IMR-90 (cell line): ENCODE measurements around the gene HMGCR. TPM values are rescaled to one million over a fixed set of nuclear protein-coding genes. Genes with fewer than 3 reads are reported as not detected.

Experiments used
- ATAC-seq: fragments of 200-7000 bp; cut with Tn5 transposase; 2 replicates; pipeline ENCODE4 v1.9.1; 2020; ENCODE audit warnings: low read depth, mild to moderate bottlenecking, moderate library complexity
- BruUV-seq: library from RNA; stranded (reverse); fragments of 400-500 nt; replicated peaks from 2 replicates; lab custom pipeline; 2021; lab: Mats Ljungman, UMichigan
- CTCF ChIA-PET: fragments of 300-600 bp; formaldehyde crosslinking; extraction: SDS; loops from one replicate; lab custom pipeline; 2021; ENCODE audit warnings: antibody characterized with exemption; lab: Yijun Ruan, JAX
- POLR2A ChIA-PET: fragments of 300-600 bp; sonication (Branson Sonifier 250); formaldehyde crosslinking; loops from one replicate; lab custom pipeline; 2022; ENCODE audit warnings: antibody characterized with exemption; ENCODE audit not compliant: unreplicated experiment; lab: Charles Lee
- DNase-seq: peaks from one replicate; pipeline ENCODE4 v3.0.0; 2013
- H2AFZ ChIP-seq: replicated peaks from 2 replicates; pipeline ENCODE3; 2013; ENCODE audit warnings: low read length, mild to moderate bottlenecking; ENCODE audit not compliant: poor library complexity
- H2AK5ac ChIP-seq: 2 replicates; pipeline ENCODE4 v1.6.1; 2013; ENCODE audit warnings: low read depth, low read length, inconsistent platforms
- H2AK9ac ChIP-seq: replicated peaks from 2 replicates; pipeline ENCODE3; 2013; ENCODE audit warnings: mild to moderate bottlenecking, low read depth, low read length, moderate library complexity; ENCODE audit not compliant: poor library complexity
- H2BK120ac ChIP-seq: 2 replicates; pipeline ENCODE4 v1.6.1; 2013; ENCODE audit warnings: low read depth, low read length, inconsistent platforms
- H2BK15ac ChIP-seq: 3 replicates; pipeline ENCODE4 v1.6.1; 2013; ENCODE audit warnings: low read depth, low read length, inconsistent platforms
- H2BK20ac ChIP-seq: 2 replicates; pipeline ENCODE4 v1.6.1; 2013; ENCODE audit warnings: low read depth, mild to moderate bottlenecking, inconsistent platforms, low read length, moderate library complexity
- H2BK5ac ChIP-seq: 2 replicates; pipeline ENCODE4 v1.6.1; 2013; ENCODE audit warnings: mild to moderate bottlenecking, low read depth, low read length, inconsistent platforms; ENCODE audit not compliant: poor library complexity, severe bottlenecking
- H3K14ac ChIP-seq: replicated peaks from 2 replicates; pipeline ENCODE4 v1.6.1; 2013; ENCODE audit warnings: low read depth, low read length, inconsistent platforms
- H3K18ac ChIP-seq: 2 replicates; pipeline ENCODE4 v1.6.1; 2013; ENCODE audit warnings: low read depth, low read length, control low read depth
- H3K23ac ChIP-seq: 2 replicates; pipeline ENCODE4 v1.6.1; 2013; ENCODE audit warnings: low read depth, low read length, inconsistent platforms
- H3K27ac ChIP-seq: 2 replicates; pipeline ENCODE4 v1.5.1; 2013; ENCODE audit warnings: mild to moderate bottlenecking, control low read depth, low read length; ENCODE audit not compliant: insufficient read depth
- H3K27me3 ChIP-seq: 2 replicates; pipeline ENCODE4 v1.6.1; 2013; ENCODE audit warnings: low read length; ENCODE audit not compliant: control insufficient read depth, insufficient read depth
- H3K36me3 ChIP-seq: 2 replicates; pipeline ENCODE4 v1.6.1; 2013; ENCODE audit warnings: low read length, mixed read lengths; ENCODE audit not compliant: control insufficient read depth, insufficient read depth
- H3K4ac ChIP-seq: 2 replicates; pipeline ENCODE4 v1.6.1; 2013; ENCODE audit warnings: low read depth, low read length, inconsistent platforms
- H3K4me1 ChIP-seq: 2 replicates; pipeline ENCODE4 v1.6.1; 2013; ENCODE audit warnings: low read length, mixed read lengths; ENCODE audit not compliant: control insufficient read depth, insufficient read depth
- H3K4me2 ChIP-seq: 2 replicates; pipeline ENCODE4 v1.6.1; 2013; ENCODE audit warnings: low read depth, mild to moderate bottlenecking, control low read depth, low read length, moderate library complexity
- H3K4me3 ChIP-seq: 2 replicates; pipeline ENCODE4 v1.5.1; 2013; ENCODE audit warnings: low read depth, mild to moderate bottlenecking, control low read depth, low read length, moderate library complexity; ENCODE audit not compliant: insufficient read depth
- H3K56ac ChIP-seq: 2 replicates; pipeline ENCODE4 v1.6.1; 2013; ENCODE audit warnings: low read length, inconsistent platforms; ENCODE audit not compliant: insufficient read depth; ENCODE audit errors: extremely low read depth
- H3K79me1 ChIP-seq, 2 experiments: 2 replicates each; pipeline ENCODE4 v1.6.1; 2013; ENCODE audit warnings: low read length in 2 of 2, inconsistent platforms in 1 of 2, low read depth in 1 of 2
- H3K9ac ChIP-seq: 2 replicates; pipeline ENCODE4 v1.6.1; 2013; ENCODE audit warnings: low read depth, low read length, control low read depth
- H3K9me1 ChIP-seq: 2 replicates; pipeline ENCODE4 v1.6.1; 2013; ENCODE audit warnings: low read length, inconsistent platforms; ENCODE audit not compliant: insufficient read depth
- H3K9me3 ChIP-seq: 2 replicates; pipeline ENCODE4 v1.6.1; 2013; ENCODE audit warnings: low read length; ENCODE audit not compliant: control insufficient read depth, insufficient read depth
- H4K20me1 ChIP-seq: 2 replicates; pipeline ENCODE4 v1.6.1; 2013; ENCODE audit warnings: low read length, inconsistent platforms; ENCODE audit not compliant: insufficient read depth
- H4K5ac ChIP-seq: 2 replicates; pipeline ENCODE4 v1.6.1; 2013; ENCODE audit warnings: mild to moderate bottlenecking, low read depth, low read length, control low read depth
- H4K8ac ChIP-seq, 2 experiments: 2 replicates each; pipeline ENCODE4 v1.6.1; 2013; ENCODE audit warnings: low read depth in 2 of 2, low read length in 2 of 2, control low read depth in 1 of 2, inconsistent platforms in 1 of 2
- H4K91ac ChIP-seq: 2 replicates; pipeline ENCODE4 v1.6.1; 2013; ENCODE audit warnings: low read depth, low read length, inconsistent platforms; ENCODE audit not compliant: insufficient read depth
- BHLHE40 ChIP-seq: fragments of 150-350 bp; IDR thresholded peaks from 2 replicates; pipeline ENCODE4 v1.6.1; 2016; ENCODE audit warnings: mild to moderate bottlenecking, low read depth, low read length
- CEBPB ChIP-seq: IDR thresholded peaks from 2 replicates; pipeline ENCODE4 v1.6.1; 2012; ENCODE audit warnings: low read depth, low read length, improper control_type of control experiment
- CHD1 ChIP-seq: IDR thresholded peaks from 2 replicates; pipeline ENCODE4 v1.6.1; 2012; ENCODE audit warnings: low read depth, low read length, improper control_type of control experiment
- ELK1 ChIP-seq: fragments of 150-350 bp; IDR thresholded peaks from 2 replicates; pipeline ENCODE4 v1.6.1; 2016; ENCODE audit warnings: low read depth, mild to moderate bottlenecking, low read length, moderate library complexity, borderline replicate concordance
- FOS ChIP-seq: fragments of 150-350 bp; IDR thresholded peaks from 2 replicates; pipeline ENCODE4 v1.6.1; 2016; ENCODE audit warnings: low read depth, low read length
- MXI1 ChIP-seq: IDR thresholded peaks from 2 replicates; pipeline ENCODE4 v1.6.1; 2012; ENCODE audit warnings: low read depth, mild to moderate bottlenecking, low read length, moderate library complexity, borderline replicate concordance
- NFE2L2 ChIP-seq: fragments of 150-350 bp; IDR thresholded peaks from 2 replicates; pipeline ENCODE4 v1.6.1; 2016; ENCODE audit warnings: low read depth, mild to moderate bottlenecking, low read length
- RAD21 ChIP-seq: IDR thresholded peaks from 2 replicates; pipeline ENCODE4 v1.6.1; 2012; ENCODE audit warnings: low read length, improper control_type of control experiment
- SMC3 ChIP-seq: fragments of 150-350 bp; IDR thresholded peaks from 2 replicates; pipeline ENCODE4 v1.6.1; 2016; ENCODE audit warnings: low read depth, mild to moderate bottlenecking, antibody characterized with exemption, low read length, moderate library complexity
- WGBS, 2 experiments: methylation state at CpG; one replicate each; pipeline versions ENCODE4 v1.1.5 to v1.1.7; 2013; ENCODE audit warnings: missing lambda C conversion rate in 2 of 2; ENCODE audit not compliant: insufficient read length in 1 of 2; ENCODE audit errors: extremely low coverage in 2 of 2; 5-methylcytosine and 5-hydroxymethylcytosine counted together
- dilution Hi-C: fragments of 300-500 bp; cut with HindIII; formaldehyde crosslinking; loops from one replicate; pipeline ENCODE4 v1.14.3; 2018; ENCODE audit warnings: low sequenced_read_pairs; ENCODE audit not compliant: unreplicated experiment
- in situ Hi-C: fragments of 300-500 bp; cut with MboI; formaldehyde crosslinking; loops from 3 replicates; pipeline ENCODE4 v1.14.3; 2019; ENCODE audit warnings: low sequenced_read_pairs, inconsistent platforms, mixed read lengths
- intact Hi-C: fragments of 100-400 bp; cut with micrococcal nuclease; formaldehyde crosslinking; loops from 2 replicates; pipeline ENCODE4 v1.10.0; 2022
- polyA plus RNA-seq, 3 experiments: library from polyadenylated mRNA; depleted of rRNA; stranded (reverse); fragments of >200 nt; gene quantifications; 2 replicates each; pipeline ENCODE4 v1.2.3, GENCODE V29; 2012; ENCODE audit warnings: low replicate concordance in 1 of 3
- total RNA-seq: library from RNA; depleted of rRNA; stranded (reverse); fragments of >200 nt; gene quantifications from 2 replicates; pipeline ENCODE4 v1.2.3, GENCODE V29; 2012
- TF ChIP-seq, protein P1 (sequence below): conservative IDR thresholded peaks from 2 replicates; pipeline ENCODE4 v1.5.1; 2012; ENCODE audit warnings: mild to moderate bottlenecking, low read depth, low read length, improper control_type of control experiment
- TF ChIP-seq, protein P2 (sequence below): fragments of 150-350 bp; IDR thresholded peaks from 2 replicates; pipeline ENCODE4 v1.6.1; 2017; ENCODE audit warnings: mild to moderate bottlenecking, antibody characterized with exemption, low read length, low read depth

HMGCR gene
- total and polyA plus RNA-seq, 2 of the 4 experiments (the other 2 are of a cell fraction): 23.3 to 48.6 TPM

- H4K91ac ChIP-seq: no peak overlapping the region
- TF ChIP-seq MXI1 (no peak), BHLHE40 (no peak), CHD1 (no peak), RAD21 (no peak), CEBPB (no peak), FOS (no peak), NFE2L2 (no peak), SMC3 (no peak), ELK1 (no peak)
- TF ChIP-seq, protein P1, sequence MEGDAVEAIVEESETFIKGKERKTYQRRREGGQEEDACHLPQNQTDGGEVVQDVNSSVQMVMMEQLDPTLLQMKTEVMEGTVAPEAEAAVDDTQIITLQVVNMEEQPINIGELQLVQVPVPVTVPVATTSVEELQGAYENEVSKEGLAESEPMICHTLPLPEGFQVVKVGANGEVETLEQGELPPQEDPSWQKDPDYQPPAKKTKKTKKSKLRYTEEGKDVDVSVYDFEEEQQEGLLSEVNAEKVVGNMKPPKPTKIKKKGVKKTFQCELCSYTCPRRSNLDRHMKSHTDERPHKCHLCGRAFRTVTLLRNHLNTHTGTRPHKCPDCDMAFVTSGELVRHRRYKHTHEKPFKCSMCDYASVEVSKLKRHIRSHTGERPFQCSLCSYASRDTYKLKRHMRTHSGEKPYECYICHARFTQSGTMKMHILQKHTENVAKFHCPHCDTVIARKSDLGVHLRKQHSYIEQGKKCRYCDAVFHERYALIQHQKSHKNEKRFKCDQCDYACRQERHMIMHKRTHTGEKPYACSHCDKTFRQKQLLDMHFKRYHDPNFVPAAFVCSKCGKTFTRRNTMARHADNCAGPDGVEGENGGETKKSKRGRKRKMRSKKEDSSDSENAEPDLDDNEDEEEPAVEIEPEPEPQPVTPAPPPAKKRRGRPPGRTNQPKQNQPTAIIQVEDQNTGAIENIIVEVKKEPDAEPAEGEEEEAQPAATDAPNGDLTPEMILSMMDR: no peak
- TF ChIP-seq, protein P2, sequence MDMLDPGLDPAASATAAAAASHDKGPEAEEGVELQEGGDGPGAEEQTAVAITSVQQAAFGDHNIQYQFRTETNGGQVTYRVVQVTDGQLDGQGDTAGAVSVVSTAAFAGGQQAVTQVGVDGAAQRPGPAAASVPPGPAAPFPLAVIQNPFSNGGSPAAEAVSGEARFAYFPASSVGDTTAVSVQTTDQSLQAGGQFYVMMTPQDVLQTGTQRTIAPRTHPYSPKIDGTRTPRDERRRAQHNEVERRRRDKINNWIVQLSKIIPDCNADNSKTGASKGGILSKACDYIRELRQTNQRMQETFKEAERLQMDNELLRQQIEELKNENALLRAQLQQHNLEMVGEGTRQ: no peak
- no peaks in the 10 kb centered on the region; the same call in 1 of the 2 replicates for H3K4me1 ChIP-seq
- BruUV-seq: no TSS peak
- H3K9ac ChIP-seq: peak overlapping the region; percentile 76
- peak overlapping the region; percentile 70 for H3K23ac ChIP-seq
- H2AK9ac ChIP-seq: peak overlapping the region; percentile 93
- H4K5ac ChIP-seq: no peak overlapping the region
- ChIA-PET POLR2A (interaction anchor here (0.9 kb wide), 1 partner anchor 383 kb away, joined by 3 read pairs; no protein-coding TSS in a partner anchor), CTCF (interaction anchor here (1.4 to 1.9 kb wide), 2 partner anchors 101 to 289 kb away, joined by 4 to 11 read pairs; partner anchors contain the start of gene ANKRD31)
- H3K27me3 ChIP-seq: no peaks in the 10 kb centered on the region
- dilution Hi-C loops: no loop called here
- no peak overlapping the region for H2BK15ac ChIP-seq
- peaks cover 2% of the 10 kb centered on the region; the same call in 1 of the 2 replicates for H3K9me1 ChIP-seq
- peak overlapping the region; percentile 7 for H2BK5ac ChIP-seq
- no peak overlapping the region for H3K4ac ChIP-seq
- H3K79me1 ChIP-seq: peaks cover 1 to 28% of the 10 kb centered on the region in 2 experiments; a peak in 2 of 4 replicates
- peak overlapping the region; percentile 79 for H3K4me3 ChIP-seq
- peaks cover 20% of the 10 kb centered on the region for H4K20me1 ChIP-seq
- peak overlapping the region; percentile 91 for H3K14ac ChIP-seq
- H2BK20ac ChIP-seq: no peak overlapping the region
- in situ Hi-C loops: no loop called here
- H3K9me3 ChIP-seq: no peaks in the 10 kb centered on the region
- H2BK120ac ChIP-seq: no peak overlapping the region
- peak overlapping the region; percentile 98 for H3K4me2 ChIP-seq
- ATAC-seq (peak; percentile 8), DNase-seq (no peak)
- no peak overlapping the region for H3K18ac ChIP-seq
- H4K8ac ChIP-seq: no peak overlapping the region
- H3K27ac ChIP-seq: peak overlapping the region; percentile 18; the same call in 1 of the 2 replicates
- H2AFZ ChIP-seq: peak overlapping the region; percentile 97
- H3K56ac ChIP-seq: peak overlapping the region; percentile 62; the same call in 1 of the 2 replicates
- intact Hi-C loops: loop anchor here (2.0 to 10.0 kb wide), 6 partner anchors 173 to 653 kb away; partner anchors contain the start of genes CERT1, HEXB and POLK
- peak overlapping the region; percentile 37; the same call in 1 of the 2 replicates for H2AK5ac ChIP-seq
- 2% methylated on average over 7 of the region's 50 CpGs; no CpG with 5 or more reads in 1 of the 2 experiments for WGBS, 2 experiments
- H3K36me3 ChIP-seq: peaks cover under 1% of the 10 kb centered on the region; the same call in 1 of the 2 replicates
Observed at GRCh38 chr5:75337366-75338021, 474 bp downstream of the HMGCR start.
